ENCODE results near the gene NEURL1B.

The NEURL1B gene

DNA sequence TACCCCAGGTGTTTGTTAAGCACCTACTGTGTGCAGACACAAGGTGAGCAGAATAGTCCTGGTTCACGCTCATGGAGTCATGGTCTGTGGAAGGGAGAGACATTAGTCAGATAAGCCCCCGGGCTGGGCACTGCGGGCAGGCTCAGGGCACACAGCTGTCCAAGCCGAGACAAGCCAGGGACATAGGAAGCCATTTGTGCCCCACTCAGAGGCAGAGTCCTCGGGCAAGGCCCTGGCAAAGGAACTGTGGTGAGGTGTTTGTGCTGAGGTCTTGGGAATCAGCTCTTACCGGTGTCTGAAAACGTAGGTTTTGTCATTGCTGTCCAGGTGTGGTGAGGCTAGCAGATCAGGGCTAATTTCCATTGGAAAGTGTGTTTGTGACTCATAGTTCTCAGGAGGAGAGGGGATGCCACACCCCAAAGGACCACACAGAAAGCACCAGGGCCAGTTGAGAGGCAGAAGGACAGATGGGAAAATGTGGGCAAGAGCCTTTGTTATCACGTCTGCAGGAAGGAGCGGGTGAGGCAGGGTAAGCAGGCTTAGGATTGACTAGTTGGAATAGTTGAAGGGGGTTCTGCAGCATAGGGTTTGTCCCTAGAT is 46.1 kb upstream of the NEURL1B start:
- Mint-ChIP-seq H3K27me3 (ENCODE audit: low read depth, poor library complexity) (peaks cover 25% of the 10 kb centered on the region), H3K36me3 (ENCODE audit: low read depth) (no peaks in the 10 kb centered on the region), H3K27ac (no peak overlapping the region), H3K9me3 (no peaks in the 10 kb centered on the region), H3K4me1 (peaks cover 28% of the 10 kb centered on the region), H3K4me3 (no peak overlapping the region)
- DNase-seq: no peak
- TF ChIP-seq, protein P1, sequence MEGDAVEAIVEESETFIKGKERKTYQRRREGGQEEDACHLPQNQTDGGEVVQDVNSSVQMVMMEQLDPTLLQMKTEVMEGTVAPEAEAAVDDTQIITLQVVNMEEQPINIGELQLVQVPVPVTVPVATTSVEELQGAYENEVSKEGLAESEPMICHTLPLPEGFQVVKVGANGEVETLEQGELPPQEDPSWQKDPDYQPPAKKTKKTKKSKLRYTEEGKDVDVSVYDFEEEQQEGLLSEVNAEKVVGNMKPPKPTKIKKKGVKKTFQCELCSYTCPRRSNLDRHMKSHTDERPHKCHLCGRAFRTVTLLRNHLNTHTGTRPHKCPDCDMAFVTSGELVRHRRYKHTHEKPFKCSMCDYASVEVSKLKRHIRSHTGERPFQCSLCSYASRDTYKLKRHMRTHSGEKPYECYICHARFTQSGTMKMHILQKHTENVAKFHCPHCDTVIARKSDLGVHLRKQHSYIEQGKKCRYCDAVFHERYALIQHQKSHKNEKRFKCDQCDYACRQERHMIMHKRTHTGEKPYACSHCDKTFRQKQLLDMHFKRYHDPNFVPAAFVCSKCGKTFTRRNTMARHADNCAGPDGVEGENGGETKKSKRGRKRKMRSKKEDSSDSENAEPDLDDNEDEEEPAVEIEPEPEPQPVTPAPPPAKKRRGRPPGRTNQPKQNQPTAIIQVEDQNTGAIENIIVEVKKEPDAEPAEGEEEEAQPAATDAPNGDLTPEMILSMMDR (IDR thresholded peaks at IDR 0.05): no peak

DNA sequence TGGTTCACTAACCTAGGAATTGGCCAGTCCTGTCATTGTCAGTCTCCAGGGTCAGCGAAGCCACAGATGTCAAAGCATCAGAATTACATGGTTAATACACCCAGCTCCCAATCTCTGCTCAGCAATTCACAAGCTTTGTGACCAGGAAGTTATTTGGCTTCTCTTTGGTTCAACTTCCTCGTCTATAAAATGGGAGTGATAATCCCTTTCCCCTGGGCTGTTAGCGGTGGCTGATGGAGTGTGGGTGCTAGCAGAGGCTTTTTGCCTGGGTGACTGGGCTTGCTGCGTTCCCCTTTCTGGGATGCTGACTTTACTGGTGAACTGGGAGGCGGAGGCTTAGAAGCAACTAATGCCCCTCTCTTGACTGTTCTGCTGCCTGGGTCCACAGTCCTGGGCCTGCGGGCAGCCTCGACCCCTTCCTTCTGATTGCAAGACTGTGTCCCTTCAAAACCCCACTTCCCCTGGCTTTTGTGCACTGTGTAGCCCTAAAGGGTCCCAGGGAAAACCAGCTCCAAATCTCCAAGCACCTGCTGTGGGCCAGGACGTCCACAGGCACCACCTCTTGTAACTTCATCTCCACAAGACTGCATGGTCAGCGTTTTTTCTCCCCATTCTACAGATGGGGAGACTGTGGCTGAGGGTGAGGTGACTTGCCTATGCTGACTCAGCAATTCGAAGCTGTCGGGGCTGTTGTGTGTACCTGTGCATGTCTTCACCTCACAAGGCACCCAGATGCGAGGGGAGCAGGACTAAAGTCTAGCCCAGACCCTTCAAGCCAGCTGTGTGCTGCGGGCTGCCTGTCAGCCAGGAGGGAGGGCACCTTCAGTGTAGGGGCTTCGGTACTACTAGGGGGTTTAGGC is 45.2 kb upstream of the NEURL1B start:
- Mint-ChIP-seq H3K4me1 (peaks cover 28% of the 10 kb centered on the region), H3K9me3 (no peaks in the 10 kb centered on the region), H3K27ac (no peak overlapping the region), H3K4me3 (no peak overlapping the region), H3K27me3 (ENCODE audit: low read depth, poor library complexity) (peaks cover 25% of the 10 kb centered on the region), H3K36me3 (ENCODE audit: low read depth) (no peaks in the 10 kb centered on the region)
- TF ChIP-seq, protein P1 (IDR thresholded peaks at IDR 0.05): no peak
- no peak for DNase-seq

DNA sequence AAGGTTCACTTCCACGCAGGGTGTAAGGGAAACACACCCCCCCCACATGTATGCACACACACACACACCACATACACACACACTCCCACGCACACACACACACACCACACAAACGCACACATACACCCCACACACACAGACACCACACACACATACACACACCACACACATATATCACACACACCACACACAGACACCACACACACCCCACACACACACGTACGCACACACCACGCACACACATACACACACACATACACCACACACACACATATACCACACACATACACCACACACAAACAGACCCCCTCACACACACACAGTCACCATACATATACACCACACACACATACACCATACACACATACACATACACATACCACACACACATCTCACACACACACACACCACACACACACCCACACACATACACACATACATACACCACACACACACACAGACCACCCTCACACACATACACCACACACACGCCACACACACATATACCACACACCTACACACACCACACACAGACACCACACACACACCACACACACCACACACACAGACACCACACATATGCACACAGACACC is 44.3 kb upstream of the NEURL1B start:
- peak overlapping the region; percentile 18 for H3K27ac Mint-ChIP-seq
- DNase-seq: no peak
- H3K27me3 Mint-ChIP-seq (ENCODE audit: low read depth, poor library complexity): peaks cover 21% of the 10 kb centered on the region
- H3K9me3 Mint-ChIP-seq: no peaks in the 10 kb centered on the region
- peaks cover 30% of the 10 kb centered on the region for H3K4me1 Mint-ChIP-seq
- H3K36me3 Mint-ChIP-seq (ENCODE audit: low read depth): no peaks in the 10 kb centered on the region
- TF ChIP-seq, protein P1 (IDR thresholded peaks at IDR 0.05): no peak
- no peak overlapping the region for H3K4me3 Mint-ChIP-seq

DNA sequence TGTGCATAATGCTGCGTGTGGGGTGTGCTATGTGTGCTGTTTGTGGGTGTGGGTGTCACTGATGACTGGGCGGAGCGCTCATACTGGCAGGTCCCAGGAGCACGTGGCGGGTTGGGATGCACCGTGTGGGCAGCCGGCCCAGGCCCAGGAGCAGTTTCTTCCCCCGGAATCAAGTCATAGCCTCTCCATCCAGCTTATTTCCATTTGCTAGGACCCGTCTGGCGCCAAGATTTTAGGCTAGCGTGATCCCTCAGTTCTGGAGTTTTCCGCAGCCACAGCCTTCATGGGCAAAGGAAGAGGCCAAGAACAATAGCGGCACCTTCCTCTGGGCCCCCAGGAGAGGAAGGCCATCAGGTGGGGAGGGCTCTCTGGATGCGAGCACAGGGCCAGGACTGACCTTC is 43.3 kb upstream of the NEURL1B start:
- DNase-seq: no peak
- no peak overlapping the region for H3K4me3 Mint-ChIP-seq
- no peaks in the 10 kb centered on the region for H3K36me3 Mint-ChIP-seq (ENCODE audit: low read depth)
- H3K27me3 Mint-ChIP-seq (ENCODE audit: low read depth, poor library complexity): peaks cover 17% of the 10 kb centered on the region
- no peak overlapping the region for H3K27ac Mint-ChIP-seq
- TF ChIP-seq, protein P1 (IDR thresholded peaks at IDR 0.05): no peak
- H3K9me3 Mint-ChIP-seq: no peaks in the 10 kb centered on the region
- H3K4me1 Mint-ChIP-seq: peaks cover 39% of the 10 kb centered on the region

DNA sequence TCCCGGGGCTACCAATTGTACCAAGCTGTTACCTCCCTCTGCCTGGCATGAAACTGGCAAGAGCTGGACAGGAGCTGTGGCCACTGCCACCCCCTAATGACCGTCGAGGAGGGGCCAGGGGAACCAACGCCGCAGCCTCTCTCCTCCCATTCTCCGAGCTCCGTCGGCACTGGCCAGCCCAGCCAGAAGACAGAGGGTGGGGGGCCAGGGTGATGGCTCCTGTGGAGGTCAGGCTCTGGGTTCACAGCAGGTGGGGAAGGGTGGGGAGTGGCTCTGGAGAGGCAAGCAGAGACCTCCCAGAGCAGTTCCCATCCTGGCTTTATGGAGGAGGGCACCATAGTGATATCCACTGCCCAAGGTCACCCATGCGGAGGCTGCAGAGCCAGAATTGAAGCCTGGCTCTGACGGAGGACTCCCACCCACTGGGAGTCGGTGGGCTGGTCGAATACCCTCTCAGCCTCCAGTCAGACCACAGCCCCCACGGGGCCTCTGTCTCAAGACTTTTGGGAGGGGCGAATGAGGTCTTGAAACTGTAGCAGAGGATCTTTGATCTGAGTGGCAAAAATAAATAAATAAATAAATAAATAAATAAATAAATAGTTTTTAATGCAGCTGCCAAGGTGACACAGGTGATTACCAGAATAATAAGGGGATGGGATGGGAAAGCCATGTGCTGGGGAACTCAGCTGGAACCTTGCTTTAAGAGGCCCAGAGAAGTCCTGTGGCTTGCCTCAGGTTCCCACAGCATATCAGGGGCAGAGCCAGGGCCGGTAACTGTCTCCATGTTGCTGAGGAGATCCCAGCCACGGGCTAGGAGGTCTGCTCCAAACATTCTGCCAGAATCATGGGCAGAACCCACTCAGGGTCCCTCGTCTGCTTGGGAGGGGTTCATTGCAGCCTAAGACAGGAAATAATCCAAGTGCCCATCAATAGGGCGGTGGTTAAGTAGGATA is 42.5 kb upstream of the NEURL1B start:
- Mint-ChIP-seq H3K27ac (no peak overlapping the region), H3K4me3 (no peak overlapping the region), H3K4me1 (peaks cover 39% of the 10 kb centered on the region), H3K36me3 (ENCODE audit: low read depth) (no peaks in the 10 kb centered on the region), H3K27me3 (ENCODE audit: low read depth, poor library complexity) (peaks cover 9% of the 10 kb centered on the region), H3K9me3 (no peaks in the 10 kb centered on the region)
- no peak for DNase-seq
- TF ChIP-seq, protein P1 (IDR thresholded peaks at IDR 0.05): no peak

All from nephron progenitor cell (in vitro differentiated cells).